ENCODE results near the gene SEC14L3. TPM values are rescaled to one million over a fixed set of nuclear protein-coding genes. Genes with fewer than 3 reads are reported as not detected.

The SEC14L3 gene
- total and polyA plus RNA-seq, 2 donors (not counting 3 experiments of a cell fraction or from before 2014, with no cell fraction given), result not detected

GRCh38 chr22:30511911-30512310 lies 40.1 kb upstream of the SEC14L3 start:
- intact Hi-C loops (cut with micrococcal nuclease) (no loop called here), dilution Hi-C loops (cut with MboI; ENCODE audit: extremely low pct_ligation_motif_present, low sequenced_read_pairs) (no loop called here)
- ChIA-PET CTCF (interaction anchor here (0.8 kb wide), 1 partner anchor 27 kb away, joined by 4 read pairs; no protein-coding TSS in a partner anchor), POLR2A (no interaction called here)
- no peaks in the 10 kb centered on the region for H3K9me3 ChIP-seq (replicated peaks; ENCODE audit: control insufficient read depth, insufficient read depth, low read length)
- no peaks in the 10 kb centered on the region for H3K27me3 ChIP-seq (ENCODE audit: control insufficient read depth in 2 of 2, insufficient read depth in 2 of 2, low read length in 2 of 2)
- H3K4me1 ChIP-seq (ENCODE audit: control insufficient read depth, extremely low read depth, insufficient read depth, low read length), result no peaks in the 10 kb centered on the region
- H4K20me1 ChIP-seq (replicated peaks; ENCODE audit: control insufficient read depth, extremely low read depth, insufficient read depth, low read length), result no peaks in the 10 kb centered on the region
- no peak overlapping the region for H3K4me3 ChIP-seq (replicated peaks in 1 of 3; ENCODE audit: insufficient read depth in 1 of 3, low read depth in 1 of 3, low read length in 3 of 3)
- no peak overlapping the region for H2AFZ ChIP-seq (ENCODE audit: low read depth, low read length)
- H3K9ac ChIP-seq (replicated peaks; ENCODE audit: extremely low read depth, insufficient read depth, low read length), result no peak overlapping the region
- no peaks in the 10 kb centered on the region for H3K36me3 ChIP-seq (ENCODE audit: control insufficient read depth in 2 of 2, extremely low read depth in 1 of 2, insufficient read depth in 2 of 2, low read length in 2 of 2)
- H3K27ac ChIP-seq (ENCODE audit: insufficient read depth, low read depth, low read length), result no peak overlapping the region
- FAIRE-seq (no peak), DNase-seq (ENCODE audit: low read depth, low spot score) (no peak)
- no TSS peak for BruUV-seq (replicated peaks)
- no peaks in the 10 kb centered on the region for H3K79me2 ChIP-seq (ENCODE audit: control insufficient read depth, insufficient read depth, low read length)
- no peaks in the 10 kb centered on the region for H3K9me1 ChIP-seq (replicated peaks; ENCODE audit: control insufficient read depth, extremely low read depth, insufficient read depth, low read length)
- no peak for TF ChIP-seq MYC (IDR thresholded peaks at IDR 0.05; ENCODE audit: low read depth, low read length)
- TF ChIP-seq, protein P1, sequence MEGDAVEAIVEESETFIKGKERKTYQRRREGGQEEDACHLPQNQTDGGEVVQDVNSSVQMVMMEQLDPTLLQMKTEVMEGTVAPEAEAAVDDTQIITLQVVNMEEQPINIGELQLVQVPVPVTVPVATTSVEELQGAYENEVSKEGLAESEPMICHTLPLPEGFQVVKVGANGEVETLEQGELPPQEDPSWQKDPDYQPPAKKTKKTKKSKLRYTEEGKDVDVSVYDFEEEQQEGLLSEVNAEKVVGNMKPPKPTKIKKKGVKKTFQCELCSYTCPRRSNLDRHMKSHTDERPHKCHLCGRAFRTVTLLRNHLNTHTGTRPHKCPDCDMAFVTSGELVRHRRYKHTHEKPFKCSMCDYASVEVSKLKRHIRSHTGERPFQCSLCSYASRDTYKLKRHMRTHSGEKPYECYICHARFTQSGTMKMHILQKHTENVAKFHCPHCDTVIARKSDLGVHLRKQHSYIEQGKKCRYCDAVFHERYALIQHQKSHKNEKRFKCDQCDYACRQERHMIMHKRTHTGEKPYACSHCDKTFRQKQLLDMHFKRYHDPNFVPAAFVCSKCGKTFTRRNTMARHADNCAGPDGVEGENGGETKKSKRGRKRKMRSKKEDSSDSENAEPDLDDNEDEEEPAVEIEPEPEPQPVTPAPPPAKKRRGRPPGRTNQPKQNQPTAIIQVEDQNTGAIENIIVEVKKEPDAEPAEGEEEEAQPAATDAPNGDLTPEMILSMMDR (IDR thresholded peaks at IDR 0.05; ENCODE audit: extremely low read depth in 1 of 2, insufficient read depth in 1 of 2, low read depth in 1 of 2, low read length in 2 of 2), result no peak
- TF ChIP-seq FOS (IDR thresholded peaks at IDR 0.05; ENCODE audit: borderline replicate concordance, insufficient read depth, low read length), result no peak
- TF ChIP-seq EZH2 (IDR thresholded peaks at IDR 0.05; ENCODE audit: borderline replicate concordance, low read depth, low read length, severe bottlenecking), result no peak
- no peak for TF ChIP-seq POLR2AphosphoS5 (IDR thresholded peaks at IDR 0.05; ENCODE audit: insufficient read depth, low read depth, low read length)
- no peak for TF ChIP-seq GATA2 (IDR thresholded peaks at IDR 0.05; ENCODE audit: insufficient read depth, insufficient read length, low read depth, low read length)
- TF ChIP-seq JUN (IDR thresholded peaks at IDR 0.05; ENCODE audit: borderline replicate concordance, insufficient read depth, insufficient read length, low read depth), result no peak
- TF ChIP-seq POLR2A (IDR thresholded peaks at IDR 0.05; ENCODE audit: low read depth, low read length), result no peak
- TF ChIP-seq, protein P2, sequence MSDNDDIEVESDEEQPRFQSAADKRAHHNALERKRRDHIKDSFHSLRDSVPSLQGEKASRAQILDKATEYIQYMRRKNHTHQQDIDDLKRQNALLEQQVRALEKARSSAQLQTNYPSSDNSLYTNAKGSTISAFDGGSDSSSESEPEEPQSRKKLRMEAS (IDR thresholded peaks at IDR 0.05; ENCODE audit: insufficient read depth, insufficient read length), result no peak
- no peak overlapping the region for H3K4me2 ChIP-seq (ENCODE audit: insufficient read depth, low read length)
